Measurements from ENCODE around the gene TMCC1. TPM values are rescaled to one million over a fixed set of nuclear protein-coding genes. Genes with fewer than 3 reads are reported as not detected.

TMCC1 gene
- total and polyA plus RNA-seq, 10 of the 15 experiments (the other 5 are each of a cell fraction or from before 2014, with no cell fraction given), result 2.3 to 21.1 (median 8.4) TPM

- ATAC-seq, result no peak
- in situ Hi-C loops (cut with MboI) (no loop called here), intact Hi-C loops (cut with micrococcal nuclease; ENCODE audit: unreplicated experiment) (no loop called here)
- RAD21 ChIA-PET (ENCODE audit: unreplicated experiment), result interaction anchor here (0.5 to 1.0 kb wide), 2 partner anchors 13 to 289 kb away, joined by 3 read pairs; no protein-coding TSS in a partner anchor
- DNase-seq (ENCODE audit: low read depth, low spot score), result no peak
- SMC1A ChIA-PET (ENCODE audit: uncharacterized antibody, unreplicated experiment), result interaction anchor here (3.9 kb wide), 1 partner anchor 12 kb away, joined by 24 read pairs; no protein-coding TSS in a partner anchor
- no peaks in the 10 kb centered on the region for H3K4me1 ChIP-seq (ENCODE audit: control insufficient read depth, insufficient read depth, low read length)
- H3K9ac ChIP-seq (ENCODE audit: control insufficient read depth, insufficient read depth, low read length), result no peak overlapping the region
- H3K4me3 ChIP-seq, result no peak overlapping the region
- no peaks in the 10 kb centered on the region for H4K20me1 ChIP-seq (ENCODE audit: control insufficient read depth, insufficient read depth)
- H3K79me2 ChIP-seq (ENCODE audit: control insufficient read depth, insufficient read depth, low read length), result no peaks in the 10 kb centered on the region
- no peaks in the 10 kb centered on the region for H3K27me3 ChIP-seq (replicated peaks in 1 of 2; ENCODE audit: control insufficient read depth in 2 of 2, insufficient read depth in 2 of 2, low read length in 1 of 2)
- no peak overlapping the region for H2AFZ ChIP-seq (ENCODE audit: control insufficient read depth, low read depth, low read length)
- BruUV-seq (replicated peaks), result no TSS peak
- CTCF ChIA-PET, result interaction anchor here (0.8 to 1.1 kb wide), 2 partner anchors 42 to 48 kb away, joined by 3 read pairs; no protein-coding TSS in a partner anchor
- POLR2A ChIA-PET, result no interaction called here
- no peak overlapping the region for H3K27ac ChIP-seq (ENCODE audit: control insufficient read depth, insufficient read depth)
- H3K36me3 ChIP-seq (ENCODE audit: control insufficient read depth in 2 of 2, insufficient read depth in 2 of 2, low read length in 1 of 2), result peaks cover 0 to 11% of the 10 kb centered on the region in 2 experiments; a peak in 1 of 4 replicates
- WGBS (ENCODE audit: insufficient coverage, insufficient replicate concordance, low lambda C conversion rate, missing lambda C conversion rate), result 48% methylated on average over 1 of the region's 1 CpG
- no peaks in the 10 kb centered on the region; the same call in 2 of the 3 replicates for H3K9me3 ChIP-seq (replicated peaks; ENCODE audit: control insufficient read depth, insufficient read depth, low read length)
- FAIRE-seq, result no peak
- no peak overlapping the region for H3K4me2 ChIP-seq (ENCODE audit: control insufficient read depth, insufficient read depth)
- TF ChIP-seq SMAD1 (IDR thresholded peaks at IDR 0.05; ENCODE audit: low read depth, partially characterized antibody) (no peak), ZNF274 (IDR thresholded peaks at IDR 0.05; ENCODE audit: insufficient read depth, insufficient read length) (no peak), EZH2 (IDR thresholded peaks at IDR 0.05; ENCODE audit: borderline replicate concordance, control insufficient read depth, low read depth, low read length) (no peak), NKRF (conservative IDR thresholded peaks at IDR 0.05) (no peak), JUND (IDR thresholded peaks at IDR 0.05; ENCODE audit: low read depth, low read length) (no peak), ZBTB4 (CRISPR knock-in tag; IDR thresholded peaks at IDR 0.05) (no peak), ZZZ3 (IDR thresholded peaks at IDR 0.05; ENCODE audit: control insufficient read depth, insufficient read length, low read depth) (no peak), GABPA (IDR thresholded peaks at IDR 0.05; ENCODE audit: low read depth) (no peak), STAT1 (conservative IDR thresholded peaks at IDR 0.05) (no peak), BHLHE40 (IDR thresholded peaks at IDR 0.05; ENCODE audit: borderline replicate concordance in 1 of 2, low read depth in 2 of 2, low read length in 1 of 2) (no peak), PBX3 (IDR thresholded peaks at IDR 0.05; ENCODE audit: insufficient replicate concordance, low read depth, low read length) (no peak), IRF5 (IDR thresholded peaks at IDR 0.05; ENCODE audit: borderline replicate concordance) (no peak), MYC (IDR thresholded peaks at IDR 0.05; ENCODE audit: insufficient read depth, insufficient read length, insufficient replicate concordance, low read length, severe bottlenecking) (no peak), MEF2B (IDR thresholded peaks at IDR 0.05; ENCODE audit: partially characterized antibody, poor library complexity, severe bottlenecking) (no peak), PAX8 (IDR thresholded peaks at IDR 0.05) (no peak)
These were observed 15.2 kb downstream of the TMCC1 start for GRCh38 chr3:129878355-129878754.

Measured in GM12878 (cell line).